ENCODE data around the gene BCAS1.

Gene BCAS1

GRCh38 chr20:54000262-54000661 is 70.1 kb downstream of the BCAS1 start:
- H3K4me2 ChIP-seq (ENCODE audit: low read length) = no peak overlapping the region
- H3K79me2 ChIP-seq = no peaks in the 10 kb centered on the region
- H3K9ac ChIP-seq = no peak overlapping the region
- H3K4me1 ChIP-seq = no peaks in the 10 kb centered on the region
- H3K36me3 ChIP-seq (ENCODE audit: control insufficient read depth, insufficient read depth, low read length) = no peaks in the 10 kb centered on the region
- no peak overlapping the region for H3K4me3 ChIP-seq (ENCODE audit: low read depth, low read length)
- no peaks in the 10 kb centered on the region for H3K9me3 ChIP-seq (ENCODE audit: control insufficient read depth, low read length)
- no peaks in the 10 kb centered on the region for H3K27me3 ChIP-seq (ENCODE audit: control insufficient read depth, insufficient read depth, low read length)
- H3K27ac ChIP-seq = no peak overlapping the region
- H2AFZ ChIP-seq = no peak overlapping the region
- TF ChIP-seq, protein P1, sequence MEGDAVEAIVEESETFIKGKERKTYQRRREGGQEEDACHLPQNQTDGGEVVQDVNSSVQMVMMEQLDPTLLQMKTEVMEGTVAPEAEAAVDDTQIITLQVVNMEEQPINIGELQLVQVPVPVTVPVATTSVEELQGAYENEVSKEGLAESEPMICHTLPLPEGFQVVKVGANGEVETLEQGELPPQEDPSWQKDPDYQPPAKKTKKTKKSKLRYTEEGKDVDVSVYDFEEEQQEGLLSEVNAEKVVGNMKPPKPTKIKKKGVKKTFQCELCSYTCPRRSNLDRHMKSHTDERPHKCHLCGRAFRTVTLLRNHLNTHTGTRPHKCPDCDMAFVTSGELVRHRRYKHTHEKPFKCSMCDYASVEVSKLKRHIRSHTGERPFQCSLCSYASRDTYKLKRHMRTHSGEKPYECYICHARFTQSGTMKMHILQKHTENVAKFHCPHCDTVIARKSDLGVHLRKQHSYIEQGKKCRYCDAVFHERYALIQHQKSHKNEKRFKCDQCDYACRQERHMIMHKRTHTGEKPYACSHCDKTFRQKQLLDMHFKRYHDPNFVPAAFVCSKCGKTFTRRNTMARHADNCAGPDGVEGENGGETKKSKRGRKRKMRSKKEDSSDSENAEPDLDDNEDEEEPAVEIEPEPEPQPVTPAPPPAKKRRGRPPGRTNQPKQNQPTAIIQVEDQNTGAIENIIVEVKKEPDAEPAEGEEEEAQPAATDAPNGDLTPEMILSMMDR (IDR thresholded peaks at IDR 0.05) = no peak

- H3K4me2 ChIP-seq (ENCODE audit: low read length) = no peak overlapping the region
- H2AFZ ChIP-seq = no peak overlapping the region
- no peaks in the 10 kb centered on the region for H3K9me3 ChIP-seq (ENCODE audit: control insufficient read depth, low read length)
- no peak overlapping the region for H3K27ac ChIP-seq
- no peaks in the 10 kb centered on the region for H3K36me3 ChIP-seq (ENCODE audit: control insufficient read depth, insufficient read depth, low read length)
- no peaks in the 10 kb centered on the region for H3K79me2 ChIP-seq
- TF ChIP-seq, protein P1 (IDR thresholded peaks at IDR 0.05) = no peak
- no peaks in the 10 kb centered on the region for H3K27me3 ChIP-seq (ENCODE audit: control insufficient read depth, insufficient read depth, low read length)
- no peak overlapping the region for H3K9ac ChIP-seq
- H3K4me3 ChIP-seq (ENCODE audit: low read depth, low read length) = no peak overlapping the region
- H3K4me1 ChIP-seq = no peaks in the 10 kb centered on the region
Measured at GRCh38 chr20:53999077-53999476, 71.3 kb downstream of the BCAS1 start.

DNA sequence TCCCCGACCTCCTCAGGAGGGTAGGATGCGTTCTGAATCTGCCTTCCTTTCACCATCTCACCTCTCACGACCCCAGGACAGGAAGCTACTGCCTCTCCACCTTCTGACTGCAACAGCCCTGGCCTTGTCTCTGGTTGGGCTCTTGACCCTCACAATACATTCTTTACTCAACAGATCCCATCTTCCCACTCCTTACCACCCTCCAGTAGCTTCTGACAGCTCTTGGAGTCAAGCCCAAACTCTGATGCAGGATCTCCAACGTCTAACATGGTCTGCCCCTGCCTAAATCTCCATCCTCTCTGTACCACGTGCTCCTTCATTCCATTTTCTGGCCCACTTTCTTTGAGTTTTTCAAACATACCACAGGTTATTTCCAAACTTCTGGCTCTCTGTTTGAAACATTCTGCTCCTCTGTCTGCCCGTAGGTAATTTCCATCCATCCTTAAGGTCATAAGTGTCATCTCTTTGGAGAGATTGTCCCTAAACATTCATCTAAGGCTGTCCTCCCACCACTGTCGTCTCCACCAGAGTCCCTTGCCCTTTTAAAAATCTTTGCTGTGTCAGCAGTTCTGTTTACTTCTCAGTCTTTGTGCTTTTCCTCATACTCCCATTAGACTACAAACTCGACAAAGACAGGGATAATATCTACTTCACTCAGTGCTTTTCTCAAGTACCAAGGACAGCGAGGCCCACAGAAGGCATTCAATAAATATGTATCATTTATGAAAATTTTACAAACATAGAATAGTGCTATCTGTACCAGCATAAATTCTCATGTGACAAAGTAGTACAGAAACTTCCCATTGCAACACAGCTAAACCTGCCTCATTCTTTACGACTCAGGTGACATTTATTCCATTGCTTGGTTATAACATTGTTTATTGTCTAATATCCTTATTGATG is 73.6 kb downstream of the BCAS1 start:
- Histone ChIP-seq H3K4me2 (ENCODE audit: low read length) (no peak overlapping the region), H3K27ac (no peak overlapping the region), H3K36me3 (ENCODE audit: control insufficient read depth, insufficient read depth, low read length) (no peaks in the 10 kb centered on the region), H3K79me2 (no peaks in the 10 kb centered on the region), H3K27me3 (ENCODE audit: control insufficient read depth, insufficient read depth, low read length) (no peaks in the 10 kb centered on the region), H3K4me3 (ENCODE audit: low read depth, low read length) (no peak overlapping the region), H3K9ac (no peak overlapping the region), H2AFZ (no peak overlapping the region), H3K4me1 (no peaks in the 10 kb centered on the region), H3K9me3 (ENCODE audit: control insufficient read depth, low read length) (no peaks in the 10 kb centered on the region)
- TF ChIP-seq, protein P1 (IDR thresholded peaks at IDR 0.05) = no peak

- no peak overlapping the region for H2AFZ ChIP-seq
- no peaks in the 10 kb centered on the region for H3K36me3 ChIP-seq (ENCODE audit: control insufficient read depth, insufficient read depth, low read length)
- no peak overlapping the region for H3K9ac ChIP-seq
- H3K79me2 ChIP-seq = no peaks in the 10 kb centered on the region
- TF ChIP-seq, protein P1 (IDR thresholded peaks at IDR 0.05) = no peak
- H3K27me3 ChIP-seq (ENCODE audit: control insufficient read depth, insufficient read depth, low read length) = no peaks in the 10 kb centered on the region
- H3K4me2 ChIP-seq (ENCODE audit: low read length) = no peak overlapping the region
- no peaks in the 10 kb centered on the region for H3K4me1 ChIP-seq
- H3K27ac ChIP-seq = no peak overlapping the region
- no peaks in the 10 kb centered on the region for H3K9me3 ChIP-seq (ENCODE audit: control insufficient read depth, low read length)
- H3K4me3 ChIP-seq (ENCODE audit: low read depth, low read length) = no peak overlapping the region
Measured at GRCh38 chr20:53995949-53996348, 74.4 kb downstream of the BCAS1 start.

DNA sequence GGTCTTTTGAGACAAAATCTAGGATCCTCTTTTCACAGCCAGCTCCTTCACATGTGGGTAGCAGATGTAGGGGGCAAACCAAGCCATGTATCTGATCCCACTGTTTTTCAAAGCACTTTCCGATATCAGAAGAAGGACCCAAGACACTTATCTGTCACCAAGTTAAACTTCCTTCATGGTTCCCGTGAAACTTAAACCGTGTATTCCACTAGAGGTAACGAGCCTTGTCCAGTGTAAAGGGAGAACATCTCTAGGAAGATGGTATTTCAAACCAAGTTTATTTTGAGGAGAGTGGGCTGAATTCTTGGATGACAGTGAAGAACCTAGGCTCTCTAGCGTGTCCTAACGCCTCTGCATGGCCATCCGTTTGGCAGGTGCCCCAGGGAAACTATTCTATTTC is 76.3 kb downstream of the BCAS1 start:
- no peak overlapping the region for H3K4me2 ChIP-seq (ENCODE audit: low read length)
- no peak overlapping the region for H2AFZ ChIP-seq
- H3K36me3 ChIP-seq (ENCODE audit: control insufficient read depth, insufficient read depth, low read length) = no peaks in the 10 kb centered on the region
- H3K79me2 ChIP-seq = no peaks in the 10 kb centered on the region
- no peak overlapping the region for H3K4me3 ChIP-seq (ENCODE audit: low read depth, low read length)
- H3K27ac ChIP-seq = no peak overlapping the region
- TF ChIP-seq, protein P1 (IDR thresholded peaks at IDR 0.05) = no peak
- no peaks in the 10 kb centered on the region for H3K4me1 ChIP-seq
- no peak overlapping the region for H3K9ac ChIP-seq
- H3K9me3 ChIP-seq (ENCODE audit: control insufficient read depth, low read length) = no peaks in the 10 kb centered on the region
- no peaks in the 10 kb centered on the region for H3K27me3 ChIP-seq (ENCODE audit: control insufficient read depth, insufficient read depth, low read length)

Measured in parathyroid adenoma (tissue), 2 donors.